ENCODE results near the gene ZNF304.
"Not testable (repeated sequence)": the region's sequence is repeated elsewhere in the genome, so short reads cannot be mapped to it uniquely, and the experiment has no call there.

ZNF304 gene

GRCh38 chr19:57362419-57362818 lies 11.3 kb downstream of the ZNF304 start:
- DNase-seq (ENCODE audit: low read depth), result no peak

DNA sequence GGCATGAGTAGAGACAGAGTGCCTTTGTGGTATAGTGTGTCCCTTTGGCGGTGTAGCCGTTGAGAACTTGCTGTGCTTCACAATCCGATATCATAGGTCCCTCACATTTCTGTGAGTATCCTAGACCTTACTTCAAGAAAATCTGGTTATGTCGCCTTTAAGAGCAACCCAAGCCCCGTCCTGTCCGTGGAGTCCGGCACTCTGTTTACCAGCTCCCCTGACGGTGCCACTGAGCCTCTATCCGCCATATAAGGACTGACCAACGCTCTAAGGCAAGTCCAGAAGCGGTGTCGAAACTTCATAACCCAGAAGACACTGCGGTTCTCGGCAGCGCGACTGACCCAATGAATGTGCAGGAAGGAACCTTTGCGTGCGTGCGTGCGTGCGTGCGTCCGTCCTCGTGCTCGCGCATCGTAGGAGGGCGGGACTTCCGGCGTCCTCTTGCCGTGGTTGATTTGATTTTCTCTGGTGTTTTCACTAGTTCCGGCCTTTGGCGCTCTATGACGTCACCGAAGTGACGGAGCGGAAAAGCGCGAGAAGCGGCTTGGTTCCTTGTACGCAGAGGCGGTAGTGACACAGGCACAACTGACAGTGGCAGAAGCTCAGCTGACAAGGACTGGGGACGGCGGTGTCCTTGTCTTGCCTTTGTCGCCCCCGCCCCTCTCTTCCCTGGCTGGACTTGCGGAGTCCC lies 12.1 kb downstream of the ZNF304 start, which contains the start of the genes TRAPPC2B and ZNF547:
TSS of gene TRAPPC2B (plus strand) at position 555 of the 691 bp plus-strand sequence. CDS start 1,283 bp downstream, outside the sequence.
TSS of gene ZNF547 (plus strand) at position 555 of the 691 bp plus-strand sequence. CDS start 5,005 bp downstream, outside the sequence.
- peak; percentile 98 for DNase-seq (ENCODE audit: low read depth)

GRCh38 chr19:57363688-57364181 lies 12.7 kb downstream of the ZNF304 start:
- DNase-seq (ENCODE audit: low read depth), result no peak

- no peak for DNase-seq (ENCODE audit: low read depth)
These were observed 15.7 kb downstream of the ZNF304 start for GRCh38 chr19:57366776-57367175.

GRCh38 chr19:57374179-57374578 lies 23.1 kb downstream of the ZNF304 start:
- DNase-seq (ENCODE audit: low read depth), result no peak

GRCh38 chr19:57374647-57375046 lies 23.6 kb downstream of the ZNF304 start:
- DNase-seq (ENCODE audit: low read depth), result not testable (repeated sequence)

DNA sequence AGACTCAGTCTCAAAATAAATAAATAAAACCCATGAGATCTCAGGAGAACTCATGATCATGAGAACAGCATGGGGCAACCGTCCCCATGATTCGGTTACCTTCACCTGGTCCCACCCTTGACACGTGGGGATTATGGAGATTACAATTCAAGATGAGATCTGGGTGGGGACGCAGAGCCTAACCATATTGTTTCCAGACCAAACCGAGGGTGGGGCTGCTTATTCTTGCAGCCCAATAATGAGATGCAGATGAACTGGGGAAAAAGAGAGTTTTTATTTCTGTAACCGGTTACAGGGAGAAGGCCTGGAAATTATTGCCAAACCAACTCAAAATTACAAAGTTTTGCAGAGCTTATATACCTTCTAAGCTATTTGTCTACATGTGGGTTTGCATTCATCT lies 25.1 kb downstream of the ZNF304 start:
- no peak for DNase-seq (ENCODE audit: low read depth)

DNA sequence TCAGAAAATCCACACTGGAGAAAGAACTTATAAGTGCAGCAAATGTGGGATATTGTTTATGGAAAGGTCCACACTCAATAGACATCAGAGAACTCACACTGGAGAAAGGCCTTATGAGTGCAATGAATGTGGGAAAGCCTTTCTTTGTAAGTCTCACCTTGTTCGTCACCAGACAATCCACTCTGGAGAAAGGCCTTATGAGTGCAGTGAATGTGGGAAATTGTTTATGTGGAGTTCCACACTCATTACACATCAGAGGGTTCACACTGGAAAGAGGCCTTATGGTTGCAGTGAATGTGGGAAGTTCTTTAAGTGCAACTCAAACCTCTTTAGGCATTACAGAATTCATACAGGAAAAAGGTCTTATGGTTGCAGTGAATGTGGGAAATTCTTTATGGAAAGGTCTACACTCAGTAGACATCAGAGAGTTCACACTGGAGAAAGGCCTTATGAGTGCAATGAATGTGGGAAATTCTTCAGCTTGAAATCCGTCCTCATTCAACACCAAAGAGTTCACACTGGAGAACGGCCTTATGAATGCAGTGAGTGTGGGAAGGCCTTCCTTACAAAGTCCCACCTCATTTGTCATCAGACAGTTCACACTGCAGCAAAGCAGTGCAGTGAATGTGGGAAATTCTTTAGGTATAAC lies 26.6 kb downstream of the ZNF304 start:
- no peak for DNase-seq (ENCODE audit: low read depth)

- DNase-seq (ENCODE audit: low read depth), result no peak
These were observed 29.9 kb downstream of the ZNF304 start for GRCh38 chr19:57380923-57381322.

- DNase-seq (ENCODE audit: low read depth), result no peak
These were observed 31.9 kb downstream of the ZNF304 start for GRCh38 chr19:57382806-57383488.

DNA sequence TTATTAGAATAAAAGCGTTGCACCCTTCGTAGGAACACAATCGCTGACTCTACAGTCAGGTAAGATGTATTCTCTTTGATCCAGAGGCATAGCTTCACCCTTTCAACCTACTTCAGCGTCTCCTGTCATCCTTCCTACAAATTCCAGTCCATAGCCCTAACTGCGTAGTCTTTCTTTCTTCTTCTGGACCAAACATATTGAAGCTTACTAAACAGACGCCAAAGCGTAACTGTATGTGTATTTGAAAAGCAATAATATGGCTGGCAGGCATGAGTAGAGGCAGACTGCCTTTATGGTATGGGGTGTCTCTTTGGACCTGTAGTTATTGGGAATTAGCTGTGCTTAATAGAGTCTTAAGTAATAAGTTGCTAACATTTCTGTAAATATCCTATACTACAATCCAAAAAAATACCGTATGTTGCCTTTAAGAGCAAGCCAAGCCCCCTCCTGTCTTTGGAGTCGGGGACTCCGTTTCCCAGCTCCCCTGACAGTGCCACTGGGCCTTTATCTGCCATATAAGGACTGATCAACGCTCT lies 38.2 kb downstream of the ZNF304 start:
- no peak for DNase-seq (ENCODE audit: low read depth)

GRCh38 chr19:57389730-57390598 lies 38.9 kb downstream of the ZNF304 start, which contains the start of gene ZNF548:
ZNF548 (plus strand) TSS chr19:57389854; CDS start chr19:57390100, 246 bp downstream.
- peak; percentile 96 for DNase-seq (ENCODE audit: low read depth)

- DNase-seq (ENCODE audit: low read depth), result no peak
These were observed 44.6 kb downstream of the ZNF304 start for GRCh38 chr19:57395710-57396109.

GRCh38 chr19:57398868-57399267 lies 47.8 kb downstream of the ZNF304 start:
- DNase-seq (ENCODE audit: low read depth), result no peak

- no peak for DNase-seq (ENCODE audit: low read depth)
These were observed 52.9 kb downstream of the ZNF304 start for GRCh38 chr19:57403737-57404563.

GRCh38 chr19:57406516-57407123 lies 55.5 kb downstream of the ZNF304 start:
- DNase-seq (ENCODE audit: low read depth), result peak; percentile 66
